Muscle of leg (tissue), 11 donors: ENCODE measurements around the gene HJURP. TPM values are rescaled to one million over a fixed set of nuclear protein-coding genes. Genes with fewer than 3 reads are reported as not detected.

Source experiments
- DNase-seq: peaks from one replicate; pipeline ENCODE4 v3.0.0; 2013
- H3K27ac ChIP-seq: one replicate; pipeline ENCODE4 v1.5.1; 2013; ENCODE audit warnings: mild to moderate bottlenecking, low read length, control low read depth
- H3K27me3 ChIP-seq: one replicate; pipeline ENCODE4 v1.6.1; 2013; ENCODE audit warnings: low read length; ENCODE audit not compliant: control insufficient read depth, insufficient read depth
- H3K36me3 ChIP-seq: one replicate; pipeline ENCODE4 v1.6.1; 2013; ENCODE audit warnings: low read length; ENCODE audit not compliant: control insufficient read depth, insufficient read depth
- H3K4me1 ChIP-seq: one replicate; pipeline ENCODE4 v1.6.1; 2013; ENCODE audit warnings: low read length; ENCODE audit not compliant: control insufficient read depth, insufficient read depth
- H3K4me3 ChIP-seq: one replicate; pipeline ENCODE4 v1.5.1; 2013; ENCODE audit warnings: low read length, control low read depth
- H3K9me3 ChIP-seq: replicated peaks from 2 replicates; pipeline ENCODE4 v1.6.1; 2013; ENCODE audit warnings: low read depth, low read length; ENCODE audit not compliant: control insufficient read depth
- WGBS: methylation state at CpG from one replicate; pipeline ENCODE4 v1.1.5; 2013; ENCODE audit warnings: missing lambda C conversion rate; ENCODE audit not compliant: insufficient coverage; 5-methylcytosine and 5-hydroxymethylcytosine counted together
- polyA plus RNA-seq, 8 donors: library from polyadenylated mRNA; unstranded; fragments of 120-200 nt; gene quantifications; one replicate each; pipeline versions ENCODE4 v1.2.1 to v1.2.3, GENCODE V29; 2013; ENCODE audit warnings: inconsistent platforms in 1 of 8, low replicate concordance in 1 of 8; ENCODE audit not compliant: insufficient read length in 8 of 8, insufficient read depth in 1 of 8
- total RNA-seq: library from RNA; stranded (reverse); fragments of 120-200 nt; gene quantifications from one replicate; pipeline ENCODE4 v1.2.4, GENCODE V29; 2013

Gene HJURP
- total and polyA plus RNA-seq, 9 donors: 6.2 to 15.3 (median 12.1) TPM

DNA sequence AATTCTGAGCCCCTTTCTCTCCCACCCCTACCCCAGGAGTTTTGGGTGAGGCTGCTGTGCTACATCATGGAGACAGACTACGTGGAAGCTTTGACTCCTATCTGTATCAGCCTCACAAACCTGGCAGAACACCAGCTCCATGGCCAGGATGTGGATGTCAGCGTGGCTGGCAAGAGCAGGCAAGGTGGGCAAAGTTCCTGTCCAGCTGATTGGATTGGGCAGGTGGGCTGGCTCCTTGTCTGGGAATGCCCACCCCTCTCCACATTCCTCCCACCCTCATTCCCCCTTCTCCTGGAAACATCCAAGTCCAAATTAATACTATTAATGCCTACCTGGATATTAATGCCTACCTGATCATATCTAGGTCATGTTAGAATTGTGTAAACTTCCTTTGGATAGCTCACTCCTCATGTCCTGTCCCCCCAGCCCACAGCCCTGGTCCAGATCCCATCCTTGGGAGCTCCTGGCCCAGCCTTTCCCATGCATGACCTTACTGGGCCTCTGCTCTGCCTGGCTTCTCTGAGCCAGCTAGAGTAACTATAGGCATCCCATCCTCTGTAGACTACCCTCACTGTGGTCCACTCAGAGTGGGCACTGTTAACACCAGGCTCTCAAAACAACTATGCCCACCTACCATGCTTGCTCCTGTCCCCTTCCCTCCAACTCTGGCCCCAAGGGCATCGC lies 52.1 kb downstream of the HJURP start:
- 17% methylated on average over 1 of the region's 3 CpGs for WGBS
- H3K9me3 ChIP-seq: no peaks in the 10 kb centered on the region
- peaks cover 5% of the 10 kb centered on the region for H3K27me3 ChIP-seq
- no peak overlapping the region for H3K27ac ChIP-seq
- DNase-seq: no peak
- H3K4me3 ChIP-seq: no peak overlapping the region
- no peaks in the 10 kb centered on the region for H3K36me3 ChIP-seq
- no peaks in the 10 kb centered on the region for H3K4me1 ChIP-seq

DNA sequence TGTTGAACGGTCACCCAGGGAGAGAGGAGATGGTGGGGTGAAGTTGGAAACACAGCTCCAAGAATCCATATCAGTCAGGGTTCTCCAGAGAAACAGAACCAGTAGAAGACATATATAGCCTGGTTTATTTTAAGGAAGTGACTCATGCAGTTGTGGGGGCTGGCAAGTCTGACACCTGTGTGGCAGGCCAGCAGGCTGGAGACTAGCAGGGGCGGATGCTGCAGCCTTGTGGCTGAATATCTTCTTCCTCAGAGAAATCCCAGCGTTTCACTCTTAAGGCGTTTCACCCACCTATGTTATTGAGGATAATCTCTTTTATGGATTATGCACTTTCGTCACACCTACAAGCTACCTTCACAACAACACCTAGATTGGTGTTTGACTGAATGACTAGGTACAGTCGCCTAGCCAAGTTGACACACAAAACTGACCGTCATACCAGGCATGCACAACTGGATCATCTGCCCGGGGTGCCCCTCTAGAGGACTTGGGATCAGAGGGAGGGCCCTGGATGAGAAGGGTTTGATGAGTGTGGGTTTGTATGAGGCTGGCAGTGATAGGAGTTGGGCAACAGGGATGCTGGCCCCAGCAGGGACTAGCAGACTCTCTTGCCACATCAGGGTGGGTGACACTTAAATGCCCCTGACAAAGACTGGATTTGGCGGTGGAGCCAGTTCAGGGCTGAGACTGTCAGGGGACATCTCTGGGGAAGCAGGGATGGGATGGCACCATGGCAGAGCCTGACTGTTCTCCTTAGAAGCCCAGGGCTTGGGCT lies 52.8 kb downstream of the HJURP start:
- no CpG with 5 or more reads among the region's 9 CpGs for WGBS
- no peak overlapping the region for H3K4me3 ChIP-seq
- DNase-seq: no peak
- no peaks in the 10 kb centered on the region for H3K4me1 ChIP-seq
- peaks cover 5% of the 10 kb centered on the region for H3K27me3 ChIP-seq
- H3K36me3 ChIP-seq: no peaks in the 10 kb centered on the region
- H3K27ac ChIP-seq: no peak overlapping the region
- no peaks in the 10 kb centered on the region for H3K9me3 ChIP-seq

DNA sequence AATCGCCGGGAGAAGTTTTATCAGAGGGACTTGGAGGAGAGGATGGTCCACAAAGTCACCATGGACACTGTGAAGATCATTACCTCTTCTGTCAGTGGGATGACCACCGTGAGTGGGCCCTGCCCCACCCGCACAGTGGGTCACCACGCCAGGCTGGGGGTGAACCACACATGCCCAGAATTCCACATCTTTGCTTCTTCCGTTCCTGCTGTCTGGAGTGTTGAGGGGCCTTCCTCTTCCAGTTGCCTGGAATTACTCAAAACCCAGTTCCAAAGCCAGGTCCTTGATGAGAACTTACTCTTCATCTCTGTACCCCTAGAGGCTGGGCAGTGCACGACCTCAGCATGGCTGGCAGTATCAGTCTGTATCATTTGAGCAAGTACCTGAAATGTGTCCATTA lies 54.1 kb downstream of the HJURP start:
- Histone ChIP-seq H3K27ac (no peak overlapping the region), H3K27me3 (peaks cover 5% of the 10 kb centered on the region), H3K4me1 (no peaks in the 10 kb centered on the region), H3K36me3 (no peaks in the 10 kb centered on the region), H3K9me3 (no peaks in the 10 kb centered on the region), H3K4me3 (no peak overlapping the region)
- no peak for DNase-seq
- 83% methylated on average over 3 of the region's 7 CpGs for whole genome bisulfite sequencing

DNA sequence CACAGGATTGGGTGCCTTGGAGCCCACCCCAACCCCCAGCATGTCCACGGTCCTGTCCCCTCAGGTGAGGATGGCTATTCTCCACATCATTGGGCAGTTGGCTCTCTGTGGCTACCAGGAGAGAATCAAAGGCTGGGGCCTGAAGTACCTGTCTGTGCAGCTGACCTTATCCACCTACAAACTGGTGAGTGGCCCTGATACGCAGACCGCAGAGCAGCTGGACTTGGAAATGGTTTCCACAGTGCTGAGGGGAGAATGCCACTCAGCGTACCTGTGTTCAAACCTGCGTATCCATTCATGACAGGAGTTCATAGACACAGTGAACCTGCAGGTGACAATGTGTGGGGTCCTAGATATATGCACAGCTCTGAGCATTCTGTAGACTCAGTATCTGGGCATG lies 54.6 kb downstream of the HJURP start:
- Histone ChIP-seq H3K27me3 (peaks cover 5% of the 10 kb centered on the region), H3K9me3 (no peaks in the 10 kb centered on the region), H3K4me3 (no peak overlapping the region), H3K4me1 (no peaks in the 10 kb centered on the region), H3K27ac (no peak overlapping the region), H3K36me3 (no peaks in the 10 kb centered on the region)
- DNase-seq: no peak
- WGBS: 70% methylated on average over 4 of the region's 5 CpGs

DNA sequence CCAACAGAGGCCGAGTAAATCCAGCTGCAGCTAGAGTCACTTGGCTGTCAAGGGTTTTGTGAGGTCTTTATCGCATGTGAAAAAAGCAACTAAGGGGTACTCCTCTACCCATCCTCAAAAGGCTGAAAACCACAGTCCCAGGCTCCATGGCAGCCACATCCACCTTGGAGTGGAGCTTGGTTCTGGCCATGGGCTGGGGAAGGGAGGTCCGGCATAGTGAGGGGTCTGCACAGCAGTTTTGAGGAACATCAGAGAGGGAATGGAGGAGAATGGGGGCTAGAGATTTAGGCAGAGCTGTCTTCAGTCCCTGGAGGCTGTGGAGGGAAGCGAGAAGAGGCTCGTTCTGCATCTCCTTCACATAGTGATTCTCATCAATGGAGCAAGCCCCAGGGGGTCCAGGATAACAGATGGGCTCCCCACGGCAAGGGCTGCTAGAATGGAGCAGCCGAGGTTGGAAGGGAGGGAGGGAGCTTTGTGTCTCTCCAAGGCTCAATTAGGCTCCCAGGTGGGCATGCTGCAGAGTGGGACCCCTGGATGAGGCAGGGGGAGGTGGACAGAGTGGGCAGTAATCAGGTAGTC lies 55.2 kb downstream of the HJURP start:
- no peak for DNase-seq
- no peaks in the 10 kb centered on the region for H3K9me3 ChIP-seq
- H3K4me1 ChIP-seq: no peaks in the 10 kb centered on the region
- H3K27me3 ChIP-seq: peaks cover 3% of the 10 kb centered on the region
- no peak overlapping the region for H3K27ac ChIP-seq
- no peaks in the 10 kb centered on the region for H3K36me3 ChIP-seq
- WGBS: 46% methylated on average over 2 of the region's 7 CpGs
- no peak overlapping the region for H3K4me3 ChIP-seq

DNA sequence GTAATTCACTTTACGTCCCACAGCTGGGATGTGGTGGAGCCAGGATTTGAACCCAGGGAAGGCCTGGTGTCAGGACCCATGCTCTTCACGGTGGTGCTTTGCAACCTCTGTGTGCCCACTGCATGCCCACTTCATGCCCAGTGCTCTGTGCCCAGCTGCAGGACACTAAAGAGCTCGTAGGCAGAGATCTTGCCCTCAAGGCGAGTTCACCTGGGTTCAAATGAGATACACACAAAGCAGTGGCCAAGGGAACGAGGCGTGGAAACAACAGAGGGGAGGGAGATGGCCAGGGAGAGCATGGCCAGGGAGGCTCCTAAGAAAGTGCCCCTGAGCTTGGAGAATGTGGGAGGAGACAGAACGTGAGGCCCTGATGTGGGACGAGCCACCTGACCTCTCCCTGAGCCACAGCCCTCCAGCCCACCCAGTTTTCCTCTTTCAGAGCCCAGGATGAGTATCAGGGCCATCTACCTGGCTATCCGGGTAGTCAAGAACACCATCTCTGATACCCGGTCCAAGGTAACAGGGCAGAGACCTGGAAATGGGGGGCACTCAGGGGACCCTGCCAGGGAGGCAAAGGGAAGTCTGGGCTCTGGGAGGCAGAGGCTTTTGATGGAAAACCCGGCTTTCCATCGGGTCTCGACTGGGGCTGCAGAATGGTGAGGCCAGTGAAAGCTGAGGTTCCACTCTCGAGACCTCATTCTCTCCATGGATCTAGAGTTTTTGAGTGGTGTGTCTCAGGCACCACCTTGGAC lies 55.8 kb downstream of the HJURP start:
- Histone ChIP-seq H3K27ac (no peak overlapping the region), H3K36me3 (no peaks in the 10 kb centered on the region), H3K27me3 (peaks cover 2% of the 10 kb centered on the region), H3K4me3 (no peak overlapping the region), H3K4me1 (no peaks in the 10 kb centered on the region), H3K9me3 (no peaks in the 10 kb centered on the region)
- no peak for DNase-seq
- 88% methylated on average over 12 of the region's 14 CpGs for WGBS

DNA sequence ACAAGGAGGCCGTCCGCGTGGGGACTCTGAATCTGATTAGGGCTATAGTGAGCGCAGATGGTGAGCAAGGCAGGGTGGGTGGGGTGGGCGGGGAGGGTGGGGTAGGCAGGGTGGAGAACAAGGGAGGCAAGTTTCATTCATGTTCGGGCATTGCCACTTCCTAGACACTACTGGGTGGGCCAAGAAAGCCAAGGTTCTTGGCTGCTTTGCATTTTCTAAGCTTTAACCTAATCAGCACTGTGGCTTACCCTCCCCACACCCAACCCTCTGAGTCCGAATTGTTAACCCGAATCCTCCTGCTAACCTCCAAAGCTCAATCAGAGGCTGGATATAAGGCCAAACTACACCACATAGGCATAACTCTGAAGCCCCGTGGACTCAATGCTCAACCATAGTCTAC lies 58.1 kb downstream of the HJURP start:
- Histone ChIP-seq H3K27me3 (no peaks in the 10 kb centered on the region), H3K9me3 (no peaks in the 10 kb centered on the region), H3K4me3 (no peak overlapping the region), H3K36me3 (no peaks in the 10 kb centered on the region), H3K27ac (no peak overlapping the region), H3K4me1 (no peaks in the 10 kb centered on the region)
- 70% methylated on average over 4 of the region's 9 CpGs for WGBS
- no peak for DNase-seq

DNA sequence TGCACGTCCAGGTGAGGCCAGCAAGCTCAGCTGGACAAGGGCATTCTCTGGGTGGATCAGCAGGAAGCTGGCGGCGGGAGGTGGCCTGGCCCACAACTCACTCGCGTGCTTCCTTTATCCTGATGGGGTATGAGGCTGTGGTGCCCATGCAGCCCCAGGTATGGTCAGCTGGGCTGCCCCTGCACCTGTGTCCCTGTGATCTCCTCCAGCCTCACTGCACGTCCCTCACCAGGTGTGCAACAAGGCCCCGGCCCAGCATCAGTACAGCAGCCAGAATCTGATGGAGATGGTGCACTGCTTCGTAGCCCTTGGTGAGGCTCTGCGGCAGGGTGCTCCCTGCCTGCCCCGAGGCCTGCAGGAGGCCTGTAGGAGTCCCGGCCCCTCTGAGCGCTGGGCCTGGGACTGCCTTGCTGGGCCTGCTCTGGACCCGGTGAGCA lies 58.6 kb downstream of the HJURP start:
- Histone ChIP-seq H3K4me3 (no peak overlapping the region), H3K9me3 (no peaks in the 10 kb centered on the region), H3K27me3 (no peaks in the 10 kb centered on the region), H3K36me3 (no peaks in the 10 kb centered on the region), H3K4me1 (no peaks in the 10 kb centered on the region), H3K27ac (no peak overlapping the region)
- 90% methylated on average over 13 of the region's 13 CpGs for WGBS
- no peak for DNase-seq

DNA sequence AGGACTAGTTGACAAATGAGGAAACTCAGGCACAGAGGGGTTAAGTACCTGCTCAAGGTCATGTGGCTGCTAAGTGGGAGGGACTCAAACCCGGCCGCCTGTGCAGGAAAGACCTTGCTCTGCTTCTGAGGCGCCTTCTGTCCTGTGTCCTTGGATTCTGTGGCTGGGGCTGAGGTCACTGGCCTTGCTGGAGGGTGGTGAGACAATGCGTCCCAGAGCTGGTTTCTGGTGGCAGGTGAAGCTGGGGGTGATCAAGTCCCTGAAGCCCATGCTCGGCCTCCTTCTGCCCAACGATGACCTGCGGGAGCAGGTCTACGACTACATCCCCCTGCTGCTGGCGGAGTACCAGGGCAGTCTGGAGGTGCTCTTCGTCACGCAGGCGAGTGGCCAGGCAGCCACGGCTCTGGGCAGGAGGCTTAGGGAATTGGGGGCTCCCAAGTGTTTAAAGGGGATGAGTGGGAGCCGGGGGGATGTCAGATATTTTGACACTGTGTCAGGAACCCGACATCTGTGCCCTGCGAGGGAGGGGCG lies 60.1 kb downstream of the HJURP start:
- no peaks in the 10 kb centered on the region for H3K36me3 ChIP-seq
- no peaks in the 10 kb centered on the region for H3K9me3 ChIP-seq
- no peaks in the 10 kb centered on the region for H3K4me1 ChIP-seq
- H3K4me3 ChIP-seq: no peak overlapping the region
- no peaks in the 10 kb centered on the region for H3K27me3 ChIP-seq
- H3K27ac ChIP-seq: no peak overlapping the region
- DNase-seq: no peak
- WGBS: 72% methylated on average over 17 of the region's 17 CpGs
